Measurements from ENCODE around the gene LIAS.
"Not testable (repeated sequence)": the region's sequence is repeated elsewhere in the genome, so short reads cannot be mapped to it uniquely, and the experiment has no call there.

LIAS gene

GRCh38 chr4:39497909-39498726, 39.3 kb downstream of the LIAS start:
- no peak for DNase-seq (ENCODE audit: low read depth)

GRCh38 chr4:39498727-39499020, 39.8 kb downstream of the LIAS start:
- no peak for DNase-seq (ENCODE audit: low read depth)

- DNase-seq (ENCODE audit: low read depth): no peak
Measured at GRCh38 chr4:39502019-39502663, 43.3 kb downstream of the LIAS start.

- DNase-seq (ENCODE audit: low read depth): not testable (repeated sequence)
Measured at GRCh38 chr4:39502664-39503035, 43.8 kb downstream of the LIAS start.

GRCh38 chr4:39504538-39504937, 45.7 kb downstream of the LIAS start:
- DNase-seq (ENCODE audit: low read depth): no peak

- no peak for DNase-seq (ENCODE audit: low read depth)
Measured at GRCh38 chr4:39505581-39505980, 46.7 kb downstream of the LIAS start.

GRCh38 chr4:39510348-39510929, 51.6 kb downstream of the LIAS start:
- no peak for DNase-seq (ENCODE audit: low read depth)

GRCh38 chr4:39514266-39514665, 55.4 kb downstream of the LIAS start:
- DNase-seq (ENCODE audit: low read depth): not testable (repeated sequence)

- DNase-seq (ENCODE audit: low read depth): no peak
Measured at GRCh38 chr4:39514888-39515401, 56.1 kb downstream of the LIAS start.

GRCh38 chr4:39515669-39516401, 57.0 kb downstream of the LIAS start:
- DNase-seq (ENCODE audit: low read depth): not testable (repeated sequence)

- DNase-seq (ENCODE audit: low read depth): no peak
Measured at GRCh38 chr4:39516407-39516966, 57.6 kb downstream of the LIAS start.

GRCh38 chr4:39518484-39518883, 59.6 kb downstream of the LIAS start:
- no peak for DNase-seq (ENCODE audit: low read depth)

GRCh38 chr4:39521253-39521919, 62.5 kb downstream of the LIAS start:
- no peak for DNase-seq (ENCODE audit: low read depth)

- DNase-seq (ENCODE audit: low read depth): no peak
Measured at GRCh38 chr4:39522068-39522467, 63.2 kb downstream of the LIAS start.

- no peak for DNase-seq (ENCODE audit: low read depth)
Measured at GRCh38 chr4:39524161-39524957, 65.5 kb downstream of the LIAS start.

GRCh38 chr4:39525822-39526690, 67.2 kb downstream of the LIAS start:
- DNase-seq (ENCODE audit: low read depth): no peak

- no peak for DNase-seq (ENCODE audit: low read depth)
Measured at GRCh38 chr4:39526765-39527295, 68.0 kb downstream of the LIAS start.

GRCh38 chr4:39527296-39528060, 68.6 kb downstream of the LIAS start, which contains the start of gene UGDH:
Gene UGDH, minus strand, starts transcription at chr4:39527439. Its CDS starts 5,927 bp downstream, at chr4:39521512.
- DNase-seq (ENCODE audit: low read depth): peak; percentile 76

GRCh38 chr4:39528061-39528465, 69.2 kb downstream of the LIAS start:
- no peak for DNase-seq (ENCODE audit: low read depth)
